Mucosa of rectum (tissue), 2 donors: ENCODE measurements around the gene NUBPL.
"Not testable (repeated sequence)": the region's sequence is repeated elsewhere in the genome, so short reads cannot be mapped to it uniquely, and the experiment has no call there.

Source experiments
- H3K27ac ChIP-seq, 2 donors: one replicate each; pipeline ENCODE4 v1.7.0; 2013; ENCODE audit warnings: inconsistent platforms in 2 of 2, low read depth in 2 of 2, low read length in 2 of 2
- H3K27me3 ChIP-seq, 2 donors: one replicate each; pipeline ENCODE4 v1.7.0; 2013; ENCODE audit warnings: low read length in 2 of 2; ENCODE audit not compliant: control insufficient read depth in 2 of 2, insufficient read depth in 2 of 2
- H3K36me3 ChIP-seq, 2 donors: one replicate each; pipeline ENCODE4 v1.7.0; 2013; ENCODE audit warnings: low read length in 2 of 2; ENCODE audit not compliant: control insufficient read depth in 2 of 2, insufficient read depth in 2 of 2
- H3K4me1 ChIP-seq, 2 donors: one replicate each; pipeline ENCODE4 v1.7.0; 2013; ENCODE audit warnings: low read length in 2 of 2, mild to moderate bottlenecking in 1 of 2; ENCODE audit not compliant: control insufficient read depth in 2 of 2, insufficient read depth in 2 of 2
- H3K4me3 ChIP-seq, 2 donors: one replicate each; pipeline ENCODE4 v1.7.0; 2013; ENCODE audit warnings: low read length in 2 of 2
- H3K9ac ChIP-seq, 2 donors: one replicate each; pipeline ENCODE4 v1.7.0; 2013; ENCODE audit warnings: low read length in 2 of 2, low read depth in 1 of 2, mild to moderate bottlenecking in 1 of 2
- H3K9me3 ChIP-seq, 2 donors: one replicate each; pipeline ENCODE4 v1.7.0; 2013; ENCODE audit warnings: low read length in 2 of 2; ENCODE audit not compliant: control insufficient read depth in 2 of 2
- donor health status: healthy.
- donor health status: Normal muscosa, but diverticular disease.

NUBPL gene

DNA sequence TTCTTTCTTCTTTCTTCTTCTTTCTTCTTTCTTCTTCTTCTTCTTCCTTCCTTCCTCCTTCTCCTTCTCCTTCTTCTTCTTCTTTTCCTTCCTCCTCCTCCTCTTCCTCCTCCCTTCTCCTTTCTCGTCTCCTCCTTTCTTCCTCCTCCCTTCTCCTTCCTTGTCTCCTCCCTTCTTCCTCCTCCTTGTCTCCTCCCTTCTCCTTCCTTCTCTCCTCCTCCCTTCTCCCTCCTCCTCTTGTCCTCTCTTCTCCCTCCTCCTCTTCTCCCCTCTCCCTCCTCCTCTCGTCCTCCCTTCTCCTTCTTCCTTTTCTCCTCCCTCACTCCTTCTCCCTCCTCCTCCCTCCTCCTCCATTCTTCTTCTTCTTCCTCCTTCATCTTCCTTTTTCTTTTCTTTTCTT, 44.5 kb downstream of the NUBPL start:
- Histone ChIP-seq H3K9ac (no peak overlapping the region), H3K36me3 (no peaks in the 10 kb centered on the region), H3K27me3 (no peaks in the 10 kb centered on the region), H3K9me3 (no peaks in the 10 kb centered on the region), H3K4me3 (no peak overlapping the region), H3K4me1 (no peaks in the 10 kb centered on the region), H3K27ac (no peak overlapping the region)

GRCh38 chr14:31611778-31612433, 50.7 kb downstream of the NUBPL start:
- Histone ChIP-seq H3K4me3 (no peak overlapping the region), H3K9ac (no peak overlapping the region), H3K9me3 (no peaks in the 10 kb centered on the region)

DNA sequence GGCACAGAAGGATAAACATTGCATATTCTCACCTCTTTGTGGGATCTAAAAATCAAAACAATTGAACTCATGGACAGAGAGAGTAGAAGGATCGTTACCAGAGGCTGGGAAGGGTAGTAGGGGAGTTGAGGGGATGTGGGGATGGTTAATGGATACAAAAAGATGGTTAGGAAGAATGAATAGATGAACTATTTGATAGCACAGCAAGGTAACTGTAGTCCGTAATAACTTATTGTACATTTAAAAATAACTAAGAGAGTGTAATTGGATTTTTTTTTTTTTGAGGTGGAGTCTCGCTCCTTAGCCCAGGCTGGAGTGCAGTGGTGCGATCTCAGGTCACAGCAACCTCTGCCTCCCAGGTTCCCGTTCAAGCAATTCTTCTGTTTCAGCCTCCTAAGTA, 52.0 kb downstream of the NUBPL start:
- Histone ChIP-seq H3K9ac (no peak overlapping the region), H3K36me3 (no peaks in the 10 kb centered on the region)

More at GRCh38 chr14:31611778-31612433, 50.7 kb downstream of the NUBPL start:
- Histone ChIP-seq H3K36me3 (no peaks in the 10 kb centered on the region), H3K27me3 (no peaks in the 10 kb centered on the region), H3K27ac (no peak overlapping the region), H3K4me1 (no peaks in the 10 kb centered on the region)

DNA sequence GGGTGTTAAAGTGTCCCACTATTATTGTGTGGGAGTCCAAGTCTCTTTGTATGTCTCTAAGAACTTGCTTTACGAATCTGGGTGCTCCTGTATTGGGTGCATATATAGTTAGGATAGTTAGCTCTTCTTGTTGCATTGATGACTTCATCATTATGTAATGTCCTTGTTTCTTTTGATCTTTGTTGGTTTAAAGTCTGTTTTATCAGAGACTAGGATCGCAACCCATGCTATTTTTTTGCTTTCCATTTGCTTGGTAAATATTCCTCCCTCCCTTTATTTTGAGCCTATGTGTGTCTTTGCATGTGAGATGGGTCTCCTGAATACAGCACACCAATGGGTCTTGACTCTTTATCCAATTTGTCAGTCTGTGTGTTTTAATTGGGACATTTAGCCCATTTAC, 57.7 kb downstream of the NUBPL start:
- H3K9ac ChIP-seq, H3K4me3 ChIP-seq, H3K27me3 ChIP-seq, H3K36me3 ChIP-seq, H3K9me3 ChIP-seq, H3K27ac ChIP-seq, H3K4me1 ChIP-seq: not testable (repeated sequence)

More for the DNA sequence above, 52.0 kb downstream of the NUBPL start:
- Histone ChIP-seq H3K9me3 (no peaks in the 10 kb centered on the region), H3K4me3 (no peak overlapping the region), H3K4me1 (no peaks in the 10 kb centered on the region), H3K27ac (no peak overlapping the region), H3K27me3 (no peaks in the 10 kb centered on the region)

DNA sequence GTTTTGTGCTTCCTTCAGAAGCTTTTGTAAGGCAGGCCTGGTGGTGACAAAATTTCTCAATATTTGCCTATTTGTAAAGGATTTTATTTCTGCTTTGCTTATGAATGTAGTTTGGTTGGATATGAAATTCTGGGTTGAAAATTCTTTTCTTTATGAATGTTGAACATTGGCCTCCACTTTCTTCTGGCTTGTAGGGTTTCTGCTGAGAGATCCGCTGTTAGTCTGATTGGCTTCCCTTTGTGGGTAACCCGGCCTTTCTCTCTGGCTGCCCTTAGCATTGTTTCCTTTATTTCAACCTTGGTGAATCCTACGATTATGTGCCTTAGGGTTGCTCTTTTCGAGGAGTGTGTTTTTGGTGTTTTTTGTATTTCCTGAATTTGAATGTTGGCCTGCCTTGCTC, 58.2 kb downstream of the NUBPL start:
- H3K4me1 ChIP-seq: no peaks in the 10 kb centered on the region
- H3K9ac ChIP-seq: no peak overlapping the region
- H3K27me3 ChIP-seq: no peaks in the 10 kb centered on the region
- H3K9me3 ChIP-seq: peaks cover 0 to 4% of the 10 kb centered on the region in 2 donors
- H3K27ac ChIP-seq: no peak overlapping the region
- H3K4me3 ChIP-seq: no peak overlapping the region
- no peaks in the 10 kb centered on the region for H3K36me3 ChIP-seq

GRCh38 chr14:31620898-31621297, 59.7 kb downstream of the NUBPL start:
- not testable (repeated sequence) for H3K4me1 ChIP-seq, H3K36me3 ChIP-seq

GRCh38 chr14:31622060-31622459, 60.9 kb downstream of the NUBPL start:
- Histone ChIP-seq H3K4me1 (no peaks in the 10 kb centered on the region), H3K27me3 (no peaks in the 10 kb centered on the region)

More at GRCh38 chr14:31620898-31621297, 59.7 kb downstream of the NUBPL start:
- not testable (repeated sequence) for H3K4me3 ChIP-seq, H3K9me3 ChIP-seq, H3K27me3 ChIP-seq, H3K9ac ChIP-seq, H3K27ac ChIP-seq

DNA sequence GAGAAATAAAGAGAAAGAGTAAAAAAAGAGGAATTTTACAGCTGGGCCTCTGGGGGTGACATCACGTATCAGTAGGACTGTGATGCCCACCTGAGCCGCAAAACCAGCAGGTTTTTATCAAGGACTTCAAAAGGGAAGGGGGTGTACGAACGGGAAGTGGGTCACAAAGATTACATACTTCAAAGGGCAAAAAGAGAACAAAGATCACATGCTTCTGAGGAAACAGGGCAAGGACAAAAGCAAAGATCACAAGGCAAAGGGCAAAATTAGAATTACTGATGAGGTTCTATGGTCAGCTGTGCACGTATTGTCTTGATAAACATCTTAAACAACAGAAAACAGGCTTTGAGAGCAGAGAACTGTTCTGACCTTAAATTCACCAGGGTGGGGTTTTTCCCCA, 91.7 kb downstream of the NUBPL start:
- not testable (repeated sequence) for H3K4me1 ChIP-seq, H3K9ac ChIP-seq, H3K4me3 ChIP-seq, H3K27ac ChIP-seq, H3K36me3 ChIP-seq, H3K27me3 ChIP-seq, H3K9me3 ChIP-seq

More at GRCh38 chr14:31622060-31622459, 60.9 kb downstream of the NUBPL start:
- no peaks in the 10 kb centered on the region for H3K36me3 ChIP-seq
- H3K9me3 ChIP-seq: peaks cover 0 to 4% of the 10 kb centered on the region in 2 donors
- no peak overlapping the region for H3K4me3 ChIP-seq
- H3K9ac ChIP-seq: no peak overlapping the region
- H3K27ac ChIP-seq: no peak overlapping the region

DNA sequence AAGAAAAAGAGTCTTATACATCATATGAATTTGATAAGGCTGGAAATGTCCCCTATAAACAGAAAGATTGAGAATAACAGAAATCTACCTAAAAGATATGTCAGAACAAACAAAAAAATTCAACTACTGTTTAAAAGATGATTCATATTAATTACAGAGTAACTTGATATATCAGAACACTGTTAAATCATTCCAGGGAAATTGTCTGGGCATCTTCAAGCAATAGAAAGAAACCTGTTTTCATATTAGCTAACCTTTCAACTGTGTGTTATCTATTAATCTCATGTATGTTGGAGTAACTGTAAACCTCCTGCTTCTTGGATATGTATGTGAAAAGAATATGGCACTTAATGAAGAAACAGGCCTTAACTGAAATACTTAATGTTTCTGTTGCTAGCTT, 96.7 kb downstream of the NUBPL start:
- peaks cover 1 to 2% of the 10 kb centered on the region in 2 donors for H3K9me3 ChIP-seq
- no peaks in the 10 kb centered on the region for H3K27me3 ChIP-seq
- no peak overlapping the region for H3K4me3 ChIP-seq
- no peaks in the 10 kb centered on the region for H3K36me3 ChIP-seq
- H3K4me1 ChIP-seq: no peaks in the 10 kb centered on the region
- H3K27ac ChIP-seq: no peak overlapping the region
- H3K9ac ChIP-seq: no peak overlapping the region

- no peaks in the 10 kb centered on the region for H3K9me3 ChIP-seq
- H3K4me1 ChIP-seq: no peaks in the 10 kb centered on the region
- H3K36me3 ChIP-seq: no peaks in the 10 kb centered on the region
- H3K4me3 ChIP-seq: no peak overlapping the region
- H3K27ac ChIP-seq: no peak overlapping the region
- no peak overlapping the region for H3K9ac ChIP-seq
- H3K27me3 ChIP-seq: no peaks in the 10 kb centered on the region
These were observed 98.1 kb downstream of the NUBPL start for GRCh38 chr14:31659278-31659677.

GRCh38 chr14:31660191-31660590, 99.0 kb downstream of the NUBPL start:
- Histone ChIP-seq H3K27ac (no peak overlapping the region), H3K27me3 (no peaks in the 10 kb centered on the region), H3K9me3 (no peaks in the 10 kb centered on the region), H3K4me1 (no peaks in the 10 kb centered on the region), H3K36me3 (no peaks in the 10 kb centered on the region), H3K4me3 (no peak overlapping the region), H3K9ac (no peak overlapping the region)
